ENCODE results near the gene F8. TPM values are rescaled to one million over a fixed set of nuclear protein-coding genes. Genes with fewer than 3 reads are reported as not detected.
A peak's percentile ranks its signal among the peaks of the same experiment; 100 is the strongest.

F8 gene
- total RNA-seq, 1 experiment from 2014 or later: 0.91 TPM

- ATAC-seq: no peak
- ChIA-PET POLR2A (ENCODE audit: unreplicated experiment) (no interaction called here), CTCF (no interaction called here)
- Histone ChIP-seq H3K9ac (ENCODE audit: low read length) (no peak overlapping the region), H3K9me3 (ENCODE audit: low read length) (no peaks in the 10 kb centered on the region), H3K27ac (ENCODE audit: low read length) (no peak overlapping the region), H4K20me1 (ENCODE audit: low read length) (no peaks in the 10 kb centered on the region), H3K4me2 (ENCODE audit: low read length) (no peak overlapping the region), H3K4me1 (ENCODE audit: insufficient read depth, low read length) (no peaks in the 10 kb centered on the region), H2AFZ (ENCODE audit: low read length) (no peak overlapping the region), H3K79me2 (ENCODE audit: low read length) (no peaks in the 10 kb centered on the region), H3K27me3 (ENCODE audit: low read length) (no peaks in the 10 kb centered on the region), H3K9me2 (replicated peaks; ENCODE audit: low read length) (no peaks in the 10 kb centered on the region), H3K36me3 (ENCODE audit: low read depth, low read length) (no peaks in the 10 kb centered on the region), H3F3A (ENCODE audit: low read length, unreplicated experiment) (no peaks in the 10 kb centered on the region), H3K4me3 (ENCODE audit: low read length) (no peak overlapping the region)
- intact Hi-C loops (cut with micrococcal nuclease): no loop called here
- no peak for DNase-seq
- no TSS peak for BruUV-seq (replicated peaks)
- TF ChIP-seq EZH2phosphoT487 (IDR thresholded peaks at IDR 0.05; ENCODE audit: borderline replicate concordance, low read length): no peak
- no peak for TF ChIP-seq EZH2 (IDR thresholded peaks at IDR 0.05; ENCODE audit: low read length, unreplicated experiment)
- TF ChIP-seq CTCF (conservative IDR thresholded peaks at IDR 0.05; ENCODE audit: low read depth, low read length): no peak
Measured at GRCh38 chrX:154855256-154855655, 167.3 kb downstream of the F8 start.

GRCh38 chrX:154850957-154851611 is 171.4 kb downstream of the F8 start:
- no peak for TF ChIP-seq CTCF (conservative IDR thresholded peaks at IDR 0.05; ENCODE audit: low read depth, low read length)
- no peak for TF ChIP-seq EZH2phosphoT487 (IDR thresholded peaks at IDR 0.05; ENCODE audit: borderline replicate concordance, low read length)
- TF ChIP-seq EZH2 (IDR thresholded peaks at IDR 0.05; ENCODE audit: low read length, unreplicated experiment): no peak
- Histone ChIP-seq H3K9me3 (ENCODE audit: low read length) (no peaks in the 10 kb centered on the region), H4K20me1 (ENCODE audit: low read length) (no peaks in the 10 kb centered on the region), H3K4me1 (ENCODE audit: insufficient read depth, low read length) (no peaks in the 10 kb centered on the region), H3K4me2 (ENCODE audit: low read length) (no peak overlapping the region), H3K27ac (ENCODE audit: low read length) (no peak overlapping the region), H3K79me2 (ENCODE audit: low read length) (no peaks in the 10 kb centered on the region), H3K36me3 (ENCODE audit: low read depth, low read length) (no peaks in the 10 kb centered on the region), H3K27me3 (ENCODE audit: low read length) (no peaks in the 10 kb centered on the region), H3F3A (ENCODE audit: low read length, unreplicated experiment) (no peaks in the 10 kb centered on the region), H3K9ac (ENCODE audit: low read length) (no peak overlapping the region), H3K4me3 (ENCODE audit: low read length) (no peak overlapping the region), H2AFZ (ENCODE audit: low read length) (no peak overlapping the region), H3K9me2 (replicated peaks; ENCODE audit: low read length) (no peaks in the 10 kb centered on the region)
- ChIA-PET POLR2A (ENCODE audit: unreplicated experiment) (no interaction called here), CTCF (no interaction called here)
- no peak for ATAC-seq
- DNase-seq: no peak
- BruUV-seq (replicated peaks): no TSS peak
- intact Hi-C loops (cut with micrococcal nuclease): no loop called here

GRCh38 chrX:154840856-154841255 is 181.7 kb downstream of the F8 start:
- peak; percentile 60 for ATAC-seq
- no peak overlapping the region for H3K4me3 ChIP-seq (ENCODE audit: low read length)
- H3K9me3 ChIP-seq (ENCODE audit: low read length): no peaks in the 10 kb centered on the region
- TF ChIP-seq EZH2 (IDR thresholded peaks at IDR 0.05; ENCODE audit: low read length, unreplicated experiment): no peak
- TF ChIP-seq EZH2phosphoT487 (IDR thresholded peaks at IDR 0.05; ENCODE audit: borderline replicate concordance, low read length): no peak
- TF ChIP-seq CTCF (conservative IDR thresholded peaks at IDR 0.05; ENCODE audit: low read depth, low read length): peak; percentile 69
- H3K79me2 ChIP-seq (ENCODE audit: low read length): no peaks in the 10 kb centered on the region
- H3K9ac ChIP-seq (ENCODE audit: low read length): no peak overlapping the region
- H3K27ac ChIP-seq (ENCODE audit: low read length): no peak overlapping the region
- no TSS peak for BruUV-seq (replicated peaks)
- H4K20me1 ChIP-seq (ENCODE audit: low read length): no peaks in the 10 kb centered on the region
- DNase-seq: peak; percentile 67
- no peaks in the 10 kb centered on the region for H3K36me3 ChIP-seq (ENCODE audit: low read depth, low read length)
- H3K9me2 ChIP-seq (replicated peaks; ENCODE audit: low read length): no peaks in the 10 kb centered on the region
- POLR2A ChIA-PET (ENCODE audit: unreplicated experiment): no interaction called here
- no peaks in the 10 kb centered on the region for H3K4me1 ChIP-seq (ENCODE audit: insufficient read depth, low read length)
- no peak overlapping the region for H3K4me2 ChIP-seq (ENCODE audit: low read length)
- no peak overlapping the region for H2AFZ ChIP-seq (ENCODE audit: low read length)
- no peaks in the 10 kb centered on the region for H3F3A ChIP-seq (ENCODE audit: low read length, unreplicated experiment)
- intact Hi-C loops (cut with micrococcal nuclease): loop anchor here (1.0 kb wide), 1 partner anchor 93 kb away; no protein-coding TSS in a partner anchor
- CTCF ChIA-PET: no interaction called here
- H3K27me3 ChIP-seq (ENCODE audit: low read length): no peaks in the 10 kb centered on the region
